ENCODE data around the gene RET.

The RET gene

GRCh38 chr10:43062402-43063160 is 14.3 kb upstream of the RET start:
- TF ChIP-seq CTCF (IDR thresholded peaks at IDR 0.05; ENCODE audit: low read depth, low read length, missing control alignments): no peak
- no peak for DNase-seq (ENCODE audit: low read depth)
- no peak overlapping the region for H3K4me3 ChIP-seq (ENCODE audit: low read depth, low read length)

- no peak for DNase-seq (ENCODE audit: low read depth)
- TF ChIP-seq CTCF (IDR thresholded peaks at IDR 0.05; ENCODE audit: low read depth, low read length, missing control alignments): no peak
- H3K4me3 ChIP-seq (ENCODE audit: low read depth, low read length): no peak overlapping the region
These were observed 12.4 kb upstream of the RET start for GRCh38 chr10:43064331-43065075.

GRCh38 chr10:43065234-43065633 is 11.6 kb upstream of the RET start:
- TF ChIP-seq CTCF (IDR thresholded peaks at IDR 0.05; ENCODE audit: low read depth, low read length, missing control alignments): no peak
- no peak for DNase-seq (ENCODE audit: low read depth)
- H3K4me3 ChIP-seq (ENCODE audit: low read depth, low read length): no peak overlapping the region

- no peak overlapping the region for H3K4me3 ChIP-seq (ENCODE audit: low read depth, low read length)
- no peak for DNase-seq (ENCODE audit: low read depth)
- no peak for TF ChIP-seq CTCF (IDR thresholded peaks at IDR 0.05; ENCODE audit: low read depth, low read length, missing control alignments)
These were observed 11.1 kb upstream of the RET start for GRCh38 chr10:43065761-43066160.

GRCh38 chr10:43066481-43066880 is 10.4 kb upstream of the RET start:
- TF ChIP-seq CTCF (IDR thresholded peaks at IDR 0.05; ENCODE audit: low read depth, low read length, missing control alignments): no peak
- no peak overlapping the region for H3K4me3 ChIP-seq (ENCODE audit: low read depth, low read length)
- no peak for DNase-seq (ENCODE audit: low read depth)

GRCh38 chr10:43067391-43068135 is 9.3 kb upstream of the RET start:
- TF ChIP-seq CTCF (IDR thresholded peaks at IDR 0.05; ENCODE audit: low read depth, low read length, missing control alignments): no peak
- H3K4me3 ChIP-seq (ENCODE audit: low read depth, low read length): no peak overlapping the region
- no peak for DNase-seq (ENCODE audit: low read depth)

All from GM12864 (cell line).